Suppressor macrophage treated with lipopolysaccharide for 4 hours (primary cell): ENCODE results near the gene COL4A3.

Experiments
- DNase-seq: peaks from one replicate; pipeline ENCODE4 v3.0.0-alpha.2; 2020

The COL4A3 gene

GRCh38 chr2:227296671-227297405, 132.4 kb downstream of the COL4A3 start:
- no peak for DNase-seq

- DNase-seq = no peak
Measured at GRCh38 chr2:227301523-227301922, 137.1 kb downstream of the COL4A3 start.

GRCh38 chr2:227308784-227309183, 144.4 kb downstream of the COL4A3 start:
- DNase-seq = no peak

GRCh38 chr2:227310756-227311110, 146.3 kb downstream of the COL4A3 start:
- no peak for DNase-seq

- DNase-seq = no peak
Measured at GRCh38 chr2:227311861-227312506, 147.6 kb downstream of the COL4A3 start.

- no peak for DNase-seq
Measured at GRCh38 chr2:227312579-227312978, 148.2 kb downstream of the COL4A3 start.

DNA sequence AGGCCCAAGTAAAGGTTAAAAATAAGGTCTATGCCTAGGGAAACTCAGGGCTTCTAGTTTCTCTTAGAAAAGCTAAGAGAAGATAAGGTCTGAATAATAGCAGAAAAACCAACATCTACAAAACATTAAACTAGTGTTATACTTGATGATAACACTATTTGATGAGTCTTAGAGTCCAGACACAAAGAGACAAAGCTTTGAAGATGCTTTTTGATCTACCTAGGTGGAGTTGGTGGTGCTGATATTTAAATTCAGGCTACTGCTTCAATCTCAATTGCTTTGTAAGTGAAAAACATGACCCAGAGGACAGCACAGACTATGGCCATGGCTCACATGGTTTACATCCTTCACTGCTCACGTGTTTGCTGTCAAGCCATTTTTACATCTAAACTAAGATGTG, 148.9 kb downstream of the COL4A3 start:
- DNase-seq = no peak

- DNase-seq = no peak
Measured at GRCh38 chr2:227317834-227318233, 153.4 kb downstream of the COL4A3 start.

DNA sequence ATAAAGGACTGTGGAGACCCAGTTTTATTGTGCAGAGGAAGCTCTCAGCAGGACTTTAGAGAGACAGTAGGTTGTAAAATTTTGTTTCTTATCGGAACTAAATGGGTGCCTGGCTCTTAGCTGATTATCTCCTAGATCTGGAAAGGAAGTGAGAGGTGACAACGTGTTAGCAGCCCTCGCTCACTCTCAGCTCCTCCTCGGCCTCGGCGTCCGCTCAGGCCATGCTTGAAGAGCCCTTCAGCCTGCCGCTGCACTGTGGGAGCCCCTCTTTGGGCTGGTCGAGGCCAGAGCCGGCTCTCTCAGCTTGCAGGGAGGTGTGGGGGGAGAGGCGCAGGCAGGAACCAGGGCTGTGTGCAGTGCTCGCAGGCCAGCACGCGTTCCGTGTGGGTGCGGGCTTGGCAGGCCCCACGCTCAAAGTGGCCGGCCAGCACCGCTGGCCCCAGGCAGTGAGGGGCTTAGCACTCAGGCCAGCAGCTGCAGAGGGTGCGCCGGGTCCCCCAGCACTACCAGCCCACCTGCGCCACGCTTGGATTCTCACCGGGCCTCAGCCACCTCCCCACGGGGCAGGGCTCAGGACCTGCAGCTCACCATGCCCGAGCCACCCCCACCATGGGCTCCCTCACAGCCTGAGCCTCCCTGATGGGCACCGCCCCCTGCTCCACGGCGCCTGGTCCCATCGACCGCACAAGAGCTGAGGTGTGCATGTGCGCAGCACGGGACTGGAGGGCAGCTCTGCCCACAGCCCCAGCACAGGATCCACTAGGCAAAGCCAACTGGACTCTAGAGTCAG, 156.1 kb downstream of the COL4A3 start:
- DNase-seq = no peak

DNA sequence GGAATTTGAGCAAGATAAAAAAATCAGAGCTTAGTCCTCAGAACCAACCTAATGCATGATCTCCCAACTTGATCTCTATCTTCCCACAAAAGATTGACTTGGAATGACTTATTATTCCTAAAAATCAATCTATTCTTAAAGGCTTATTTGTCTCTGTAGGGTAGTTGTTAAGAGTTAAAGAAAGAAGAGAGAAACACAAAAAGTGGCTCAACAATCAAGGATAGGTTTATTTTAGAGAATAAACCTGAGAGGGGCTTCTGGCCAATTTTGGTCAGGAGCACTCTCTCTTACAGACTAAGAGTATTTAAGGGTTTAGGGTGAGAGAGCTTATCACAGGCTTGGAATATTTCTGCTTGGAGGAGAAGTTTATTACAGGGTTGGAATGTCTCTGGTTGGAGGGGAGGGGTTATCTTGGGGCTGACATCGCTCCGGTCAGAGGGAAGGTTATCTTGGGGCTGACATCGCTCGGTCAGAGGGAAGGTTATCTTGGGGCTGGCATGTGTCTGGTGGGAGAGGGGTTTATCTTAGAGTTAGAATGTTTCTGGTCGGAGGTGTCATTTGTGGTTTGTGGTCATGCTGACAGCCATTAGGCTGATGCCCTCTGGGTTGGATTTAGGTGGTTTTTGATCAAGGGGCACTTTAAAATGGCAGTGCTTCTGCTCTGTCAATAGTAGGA, 158.2 kb downstream of the COL4A3 start:
- DNase-seq = no peak

DNA sequence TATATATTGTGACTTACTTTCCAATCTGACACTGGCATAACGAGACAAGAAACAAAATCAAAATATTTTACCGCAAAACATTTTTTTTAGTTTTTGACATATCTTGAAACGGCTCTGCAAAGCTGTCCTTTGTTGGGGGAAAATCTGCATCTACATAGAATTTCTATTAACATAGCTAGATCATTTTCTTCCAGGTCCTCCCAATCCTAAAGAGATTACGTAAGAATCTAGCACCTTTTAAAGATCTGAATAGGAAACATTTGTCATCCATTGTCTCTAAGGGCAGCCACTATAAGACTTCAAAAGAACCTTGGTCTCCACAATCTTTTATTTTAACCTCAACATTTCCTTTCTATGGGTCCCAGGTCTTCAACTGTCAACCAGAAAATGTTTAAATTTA, 159.4 kb downstream of the COL4A3 start:
- DNase-seq = no peak

- no peak for DNase-seq
Measured at GRCh38 chr2:227324642-227324994, 160.2 kb downstream of the COL4A3 start.

DNA sequence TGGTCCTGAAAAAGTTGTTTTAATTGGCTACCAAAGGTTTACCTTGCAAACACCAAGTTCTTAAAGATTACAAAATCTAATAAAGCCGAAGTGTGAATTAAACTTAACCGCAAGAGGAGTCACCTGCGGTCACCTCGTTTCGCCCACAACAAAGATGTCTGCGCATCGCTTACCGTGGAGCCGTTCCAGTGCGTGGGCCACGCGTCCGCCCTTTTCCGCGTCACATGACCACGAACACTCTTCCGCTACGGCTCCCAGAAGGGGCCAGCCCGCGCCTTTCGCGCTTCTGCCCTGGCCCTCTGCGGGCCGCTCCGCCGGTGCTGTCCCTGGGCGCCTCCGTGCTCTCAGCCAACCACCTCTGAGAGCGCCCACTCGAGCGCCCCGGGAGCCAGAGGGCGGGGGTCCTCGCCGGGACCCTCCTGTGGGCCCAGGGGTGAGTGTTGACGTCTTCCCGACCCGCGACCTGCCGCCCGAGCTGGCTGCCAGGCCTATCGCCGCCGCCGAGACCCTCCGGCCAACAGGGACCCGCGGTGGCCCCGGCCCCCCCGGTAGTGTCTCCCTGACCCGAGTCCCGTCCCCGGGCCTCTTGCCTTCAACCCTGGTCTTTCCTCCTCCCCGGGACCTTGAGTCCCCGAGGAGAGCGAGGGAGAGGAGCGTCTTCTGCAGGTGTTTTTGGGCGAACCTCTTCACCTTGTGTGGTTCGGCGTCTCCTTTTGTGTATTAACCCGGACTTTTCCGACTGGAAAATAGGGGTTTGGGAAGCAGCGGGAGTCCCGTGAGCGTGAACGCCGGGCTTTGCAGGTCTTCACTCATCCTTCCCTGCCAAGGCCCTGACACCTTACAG, 160.8 kb downstream of the COL4A3 start, which contains the start of gene MFF:
Gene MFF (plus strand): TSS at position 257 of the 844 bp plus-strand sequence. CDS start 5,415 bp downstream, outside the sequence.
- peak; percentile 95 for DNase-seq

DNA sequence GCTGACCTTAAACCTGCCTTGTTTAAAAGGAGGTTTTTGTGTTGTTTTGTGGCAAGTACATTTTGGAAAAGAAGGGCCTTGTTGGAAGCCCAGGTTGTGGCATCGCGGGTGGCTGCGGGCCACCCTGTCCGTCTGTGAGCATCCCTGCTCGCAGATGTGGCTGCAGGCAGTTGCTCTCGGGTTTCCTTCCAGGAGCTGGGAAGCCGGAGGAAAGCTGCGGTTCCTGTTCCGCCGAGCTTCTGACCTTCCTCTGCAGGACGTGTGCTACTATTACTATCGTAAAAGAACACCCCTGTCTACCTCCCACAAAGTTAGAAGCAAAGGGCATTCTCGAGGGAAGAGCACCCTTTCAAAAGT, 161.4 kb downstream of the COL4A3 start:
- DNase-seq = peak; percentile 45

DNA sequence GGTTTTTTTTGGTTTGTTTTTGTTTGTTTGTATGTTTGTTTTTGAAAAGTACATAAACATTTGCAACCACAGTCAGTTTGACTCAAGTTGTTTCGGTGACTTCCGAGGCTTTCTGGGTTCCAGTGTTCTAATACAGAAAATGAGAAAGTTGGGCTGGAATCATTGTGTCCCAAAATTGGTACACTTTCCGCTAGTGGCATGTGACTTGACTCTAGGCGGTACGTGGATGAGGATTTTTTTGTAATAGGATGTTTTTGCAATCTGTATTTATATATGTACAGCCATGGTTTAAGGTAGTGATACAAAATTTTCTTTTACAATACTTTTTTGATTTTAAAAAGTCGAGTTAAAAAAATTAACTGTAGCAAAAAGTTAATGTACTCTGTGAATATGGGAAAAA, 162.4 kb downstream of the COL4A3 start:
- DNase-seq = no peak

GRCh38 chr2:227335713-227336112, 171.3 kb downstream of the COL4A3 start:
- DNase-seq = peak; percentile 35

DNA sequence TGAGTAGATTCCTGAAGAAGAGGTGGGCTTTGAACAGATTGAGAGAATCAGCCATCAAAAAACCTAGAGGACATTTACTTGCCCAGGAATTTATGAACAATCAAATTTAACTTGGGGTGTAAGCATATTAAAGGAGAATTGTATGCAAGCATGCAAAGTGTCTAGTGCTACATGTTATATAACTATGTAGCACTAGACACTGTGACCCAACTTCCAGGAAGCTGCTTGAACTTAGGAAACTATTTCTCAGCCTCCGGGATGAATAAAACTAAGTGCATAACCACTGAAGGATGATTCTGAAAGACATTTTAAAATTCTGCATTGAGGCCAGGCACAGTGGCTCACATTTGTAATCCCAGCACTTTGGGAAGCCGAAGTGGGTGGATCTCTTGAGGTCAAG, 173.0 kb downstream of the COL4A3 start:
- DNase-seq = no peak

DNA sequence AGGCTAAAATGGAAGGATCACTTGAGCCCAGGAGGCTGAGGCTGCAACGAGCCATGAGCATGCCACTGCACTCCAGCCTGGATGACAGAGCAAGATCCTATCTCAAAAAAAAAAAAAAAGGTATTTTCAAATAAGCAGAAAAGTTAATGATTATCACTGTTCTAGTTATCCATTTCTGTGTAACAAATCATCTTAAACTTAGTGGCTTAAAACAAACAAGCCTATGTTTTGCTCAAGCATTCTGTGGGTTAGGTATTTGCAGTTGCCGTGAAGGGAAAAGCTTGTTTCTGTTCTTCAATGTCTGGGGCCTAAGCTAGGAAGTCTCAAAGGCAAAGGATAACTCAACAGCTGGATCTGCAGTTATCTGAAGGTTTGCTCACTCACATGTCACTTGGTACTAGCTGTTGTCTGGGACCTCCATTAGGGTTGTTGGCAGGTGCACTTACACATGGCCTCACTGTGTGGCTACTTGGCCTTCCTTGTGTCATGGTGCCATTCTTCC, 174.7 kb downstream of the COL4A3 start:
- DNase-seq = no peak

DNA sequence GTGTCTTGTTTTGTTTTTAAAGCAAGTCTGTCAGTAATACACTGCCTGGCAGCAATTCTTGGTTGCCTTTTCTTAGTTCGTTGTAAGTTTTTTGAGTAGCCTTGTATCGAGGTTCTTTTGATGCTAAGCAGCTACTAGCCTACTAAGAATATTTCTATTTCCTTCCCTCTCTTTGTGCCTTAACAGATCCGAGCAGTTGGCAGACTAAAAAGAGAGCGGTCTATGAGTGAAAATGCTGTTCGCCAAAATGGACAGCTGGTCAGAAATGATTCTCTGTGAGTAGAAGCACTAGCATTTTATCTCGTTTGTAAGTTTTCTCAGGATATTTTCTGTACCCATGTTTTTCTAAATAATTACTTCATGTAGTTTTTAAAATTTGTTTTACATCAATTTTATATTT, 175.7 kb downstream of the COL4A3 start:
- DNase-seq = no peak

GRCh38 chr2:227341553-227341952, 177.1 kb downstream of the COL4A3 start:
- no peak for DNase-seq

DNA sequence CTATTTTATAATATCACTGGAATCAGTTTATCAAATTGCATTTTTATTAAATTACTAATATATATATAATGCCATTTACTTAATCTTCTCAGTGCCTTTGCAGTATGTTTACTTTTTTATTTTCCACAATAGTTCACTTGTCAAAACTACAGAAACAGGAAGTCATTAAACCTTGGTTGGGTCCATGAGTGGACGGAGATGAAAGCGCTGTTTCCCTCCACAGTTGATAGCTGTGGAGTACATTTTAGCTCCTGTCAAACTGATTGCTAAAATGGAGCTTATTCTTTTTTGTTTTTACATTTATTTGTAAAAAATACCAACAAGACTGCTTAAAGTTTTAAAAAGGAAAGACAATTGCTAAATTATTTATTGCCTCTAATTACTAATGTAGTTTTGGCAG, 179.8 kb downstream of the COL4A3 start:
- no peak for DNase-seq

- DNase-seq = no peak
Measured at GRCh38 chr2:227347117-227347516, 182.7 kb downstream of the COL4A3 start.
